Neural crest cell (in vitro differentiated cells): ENCODE measurements around the gene PBX4. TPM values are rescaled to one million over a fixed set of nuclear protein-coding genes. Genes with fewer than 3 reads are reported as not detected.

ENCODE experiments used
- DNase-seq: peaks from one replicate; pipeline ENCODE4 v3.0.0; 2021; ENCODE audit warnings: low read depth, mixed read lengths, low spot score
- H3K27ac Mint-ChIP-seq: one replicate; pipeline ENCODE4 v1.8.0; 2021; ENCODE audit warnings: mild to moderate bottlenecking, mixed read lengths; ENCODE audit not compliant: unreplicated experiment
- H3K27me3 Mint-ChIP-seq: 2 replicates; pipeline ENCODE4 v1.8.0; 2021; ENCODE audit warnings: low read depth, mild to moderate bottlenecking, mixed read lengths
- H3K36me3 Mint-ChIP-seq: 2 replicates; pipeline ENCODE4 v1.8.0; 2021; ENCODE audit warnings: low read depth, mild to moderate bottlenecking, mixed read lengths
- H3K4me1 Mint-ChIP-seq: 2 replicates; pipeline ENCODE4 v1.8.0; 2021; ENCODE audit warnings: mixed read lengths
- H3K4me3 Mint-ChIP-seq: one replicate; pipeline ENCODE4 v1.8.0; 2021; ENCODE audit warnings: mild to moderate bottlenecking, mixed read lengths
- H3K9me3 Mint-ChIP-seq: 2 replicates; pipeline ENCODE4 v1.8.0; 2021; ENCODE audit warnings: mixed read lengths
- CTCF ChIP-seq: fragments of 200-600 bp; sonication (generic); conservative IDR thresholded peaks from 2 replicates; pipeline ENCODE4 v1.5.0; 2021; ENCODE audit warnings: antibody characterized with exemption, mild to moderate bottlenecking
- total RNA-seq: library from RNA; stranded (reverse); gene quantifications from 2 replicates; pipeline ENCODE4 v1.2.1, GENCODE V29; 2021

Gene PBX4
- total RNA-seq, 1 donor from 2014 or later, result 7.7 TPM

GRCh38 chr19:19544954-19545591 lies 73.4 kb downstream of the PBX4 start:
- Mint-ChIP-seq H3K9me3 (no peaks in the 10 kb centered on the region), H3K36me3 (no peaks in the 10 kb centered on the region), H3K4me1 (peaks cover 4% of the 10 kb centered on the region), H3K4me3 (no peak overlapping the region), H3K27me3 (no peaks in the 10 kb centered on the region), H3K27ac (no peak overlapping the region)
- TF ChIP-seq CTCF, result no peak
- no peak for DNase-seq

DNA sequence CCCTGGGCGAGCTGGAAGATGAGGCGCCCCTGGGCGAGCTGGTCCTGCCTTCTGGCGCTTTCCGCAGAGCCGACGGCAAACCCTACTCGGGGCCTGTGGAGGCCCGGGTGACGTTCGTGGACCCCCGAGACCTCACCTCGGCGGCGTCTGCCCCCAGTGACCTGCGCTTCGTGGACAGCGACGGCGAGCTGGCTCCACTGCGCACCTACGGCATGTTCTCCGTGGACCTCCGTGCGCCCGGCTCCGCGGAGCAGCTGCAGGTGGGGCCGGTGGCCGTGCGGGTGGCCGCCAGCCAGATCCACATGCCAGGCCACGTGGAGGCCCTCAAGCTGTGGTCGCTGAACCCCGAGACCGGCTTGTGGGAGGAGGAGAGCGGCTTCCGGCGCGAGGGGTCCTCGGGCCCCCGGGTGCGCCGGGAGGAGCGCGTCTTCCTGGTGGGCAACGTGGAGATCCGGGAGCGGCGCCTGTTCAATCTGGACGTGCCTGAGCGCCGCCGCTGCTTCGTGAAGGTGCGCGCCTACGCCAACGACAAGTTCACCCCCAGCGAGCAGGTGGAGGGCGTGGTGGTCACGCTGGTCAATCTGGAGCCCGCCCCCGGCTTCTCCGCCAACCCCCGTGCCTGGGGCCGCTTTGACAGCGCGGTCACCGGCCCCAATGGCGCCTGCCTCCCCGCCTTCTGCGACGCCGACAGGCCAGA lies 74.1 kb downstream of the PBX4 start:
- H3K4me3 Mint-ChIP-seq, result no peak overlapping the region
- H3K27ac Mint-ChIP-seq, result no peak overlapping the region
- H3K27me3 Mint-ChIP-seq, result no peaks in the 10 kb centered on the region
- no peak for DNase-seq
- H3K4me1 Mint-ChIP-seq, result peaks cover 4% of the 10 kb centered on the region
- H3K9me3 Mint-ChIP-seq, result no peaks in the 10 kb centered on the region
- TF ChIP-seq CTCF, result no peak
- H3K36me3 Mint-ChIP-seq, result no peaks in the 10 kb centered on the region

DNA sequence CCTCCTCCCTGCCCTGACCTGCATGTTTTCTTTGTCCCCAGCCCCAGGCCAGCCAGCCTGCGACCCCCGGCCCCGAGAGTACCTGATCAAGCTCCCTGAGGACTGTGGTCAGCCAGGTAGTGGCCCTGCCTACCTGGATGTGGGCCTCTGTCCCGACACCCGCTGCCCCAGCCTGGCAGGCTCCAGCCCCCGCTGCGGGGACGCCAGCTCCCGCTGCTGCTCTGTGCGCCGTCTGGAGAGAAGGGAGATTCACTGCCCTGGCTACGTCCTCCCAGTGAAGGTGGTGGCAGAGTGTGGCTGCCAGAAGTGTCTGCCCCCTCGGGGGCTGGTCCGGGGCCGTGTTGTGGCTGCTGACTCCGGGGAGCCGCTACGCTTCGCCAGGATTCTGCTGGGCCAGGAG lies 74.8 kb downstream of the PBX4 start:
- TF ChIP-seq CTCF, result no peak
- H3K4me3 Mint-ChIP-seq, result no peak overlapping the region
- H3K27me3 Mint-ChIP-seq, result peaks cover 6% of the 10 kb centered on the region
- peaks cover 4% of the 10 kb centered on the region for H3K4me1 Mint-ChIP-seq
- H3K9me3 Mint-ChIP-seq, result no peaks in the 10 kb centered on the region
- H3K27ac Mint-ChIP-seq, result no peak overlapping the region
- DNase-seq, result no peak
- no peaks in the 10 kb centered on the region for H3K36me3 Mint-ChIP-seq

DNA sequence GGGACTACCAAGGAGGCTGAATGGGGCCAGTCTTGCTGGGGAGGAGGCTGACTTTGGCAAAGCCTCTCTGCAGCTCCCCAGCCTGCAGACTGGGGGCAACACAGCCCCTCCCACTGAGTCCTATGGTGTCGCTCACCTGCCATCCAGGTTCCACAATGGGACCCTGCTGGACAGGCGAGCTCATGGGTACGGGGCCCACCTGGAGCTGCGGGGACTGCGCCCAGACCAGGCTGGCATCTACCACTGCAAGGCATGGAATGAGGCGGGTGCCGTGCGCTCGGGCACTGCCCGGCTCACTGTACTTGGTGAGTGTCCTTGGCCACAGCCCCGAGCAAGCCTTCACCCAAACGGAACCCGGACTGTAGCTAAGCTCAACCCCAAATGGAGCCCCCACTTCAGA lies 75.4 kb downstream of the PBX4 start:
- DNase-seq, result no peak
- peaks cover 9% of the 10 kb centered on the region for H3K27me3 Mint-ChIP-seq
- peaks cover 6% of the 10 kb centered on the region for H3K4me1 Mint-ChIP-seq
- no peak overlapping the region for H3K27ac Mint-ChIP-seq
- no peak overlapping the region for H3K4me3 Mint-ChIP-seq
- TF ChIP-seq CTCF, result no peak
- H3K9me3 Mint-ChIP-seq, result no peaks in the 10 kb centered on the region
- H3K36me3 Mint-ChIP-seq, result no peaks in the 10 kb centered on the region

- no peaks in the 10 kb centered on the region for H3K36me3 Mint-ChIP-seq
- no peak for TF ChIP-seq CTCF
- no peak overlapping the region for H3K27ac Mint-ChIP-seq
- peaks cover 10% of the 10 kb centered on the region for H3K4me1 Mint-ChIP-seq
- no peak for DNase-seq
- peaks cover 13% of the 10 kb centered on the region for H3K27me3 Mint-ChIP-seq
- H3K4me3 Mint-ChIP-seq, result no peak overlapping the region
- H3K9me3 Mint-ChIP-seq, result no peaks in the 10 kb centered on the region
These were observed 76.0 kb downstream of the PBX4 start for GRCh38 chr19:19542507-19542906.
